ENCODE measurements around the gene HLA-DRA.

The HLA-DRA gene

DNA sequence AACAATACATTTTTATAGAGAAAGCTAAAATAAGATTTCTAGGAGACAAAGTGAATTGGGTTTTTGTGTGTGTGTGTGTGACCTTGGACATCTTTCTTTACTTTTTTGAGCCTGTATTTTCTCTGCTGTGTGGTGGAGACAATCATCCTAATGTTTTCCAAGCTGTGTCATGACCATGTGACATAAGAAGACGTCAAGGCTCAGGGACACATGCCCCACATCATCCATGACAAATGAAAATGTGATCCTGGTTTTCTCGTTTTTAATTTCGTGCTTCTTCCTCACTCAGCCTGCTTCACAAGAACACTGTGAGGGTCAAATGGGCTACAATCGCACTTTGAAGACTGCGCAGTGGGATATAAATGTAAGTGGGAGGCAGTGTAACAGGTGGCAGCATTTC, 28.8 kb upstream of the HLA-DRA start:
- no peak for TF ChIP-seq FOXM1 (IDR thresholded peaks at IDR 0.05; ENCODE audit: borderline replicate concordance, low read depth)
- no peak for TF ChIP-seq TAF1 (IDR thresholded peaks at IDR 0.05; ENCODE audit: low read depth)
- TF ChIP-seq ZBTB7A (IDR thresholded peaks at IDR 0.05; ENCODE audit: low read depth) = no peak
- no peak for TF ChIP-seq NFIC (IDR thresholded peaks at IDR 0.05)
- TF ChIP-seq, protein P1, sequence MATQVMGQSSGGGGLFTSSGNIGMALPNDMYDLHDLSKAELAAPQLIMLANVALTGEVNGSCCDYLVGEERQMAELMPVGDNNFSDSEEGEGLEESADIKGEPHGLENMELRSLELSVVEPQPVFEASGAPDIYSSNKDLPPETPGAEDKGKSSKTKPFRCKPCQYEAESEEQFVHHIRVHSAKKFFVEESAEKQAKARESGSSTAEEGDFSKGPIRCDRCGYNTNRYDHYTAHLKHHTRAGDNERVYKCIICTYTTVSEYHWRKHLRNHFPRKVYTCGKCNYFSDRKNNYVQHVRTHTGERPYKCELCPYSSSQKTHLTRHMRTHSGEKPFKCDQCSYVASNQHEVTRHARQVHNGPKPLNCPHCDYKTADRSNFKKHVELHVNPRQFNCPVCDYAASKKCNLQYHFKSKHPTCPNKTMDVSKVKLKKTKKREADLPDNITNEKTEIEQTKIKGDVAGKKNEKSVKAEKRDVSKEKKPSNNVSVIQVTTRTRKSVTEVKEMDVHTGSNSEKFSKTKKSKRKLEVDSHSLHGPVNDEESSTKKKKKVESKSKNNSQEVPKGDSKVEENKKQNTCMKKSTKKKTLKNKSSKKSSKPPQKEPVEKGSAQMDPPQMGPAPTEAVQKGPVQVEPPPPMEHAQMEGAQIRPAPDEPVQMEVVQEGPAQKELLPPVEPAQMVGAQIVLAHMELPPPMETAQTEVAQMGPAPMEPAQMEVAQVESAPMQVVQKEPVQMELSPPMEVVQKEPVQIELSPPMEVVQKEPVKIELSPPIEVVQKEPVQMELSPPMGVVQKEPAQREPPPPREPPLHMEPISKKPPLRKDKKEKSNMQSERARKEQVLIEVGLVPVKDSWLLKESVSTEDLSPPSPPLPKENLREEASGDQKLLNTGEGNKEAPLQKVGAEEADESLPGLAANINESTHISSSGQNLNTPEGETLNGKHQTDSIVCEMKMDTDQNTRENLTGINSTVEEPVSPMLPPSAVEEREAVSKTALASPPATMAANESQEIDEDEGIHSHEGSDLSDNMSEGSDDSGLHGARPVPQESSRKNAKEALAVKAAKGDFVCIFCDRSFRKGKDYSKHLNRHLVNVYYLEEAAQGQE (IDR thresholded peaks at IDR 0.05; ENCODE audit: low read depth) = no peak
- no peak for TF ChIP-seq EP300 (IDR thresholded peaks at IDR 0.05; ENCODE audit: borderline replicate concordance)

DNA sequence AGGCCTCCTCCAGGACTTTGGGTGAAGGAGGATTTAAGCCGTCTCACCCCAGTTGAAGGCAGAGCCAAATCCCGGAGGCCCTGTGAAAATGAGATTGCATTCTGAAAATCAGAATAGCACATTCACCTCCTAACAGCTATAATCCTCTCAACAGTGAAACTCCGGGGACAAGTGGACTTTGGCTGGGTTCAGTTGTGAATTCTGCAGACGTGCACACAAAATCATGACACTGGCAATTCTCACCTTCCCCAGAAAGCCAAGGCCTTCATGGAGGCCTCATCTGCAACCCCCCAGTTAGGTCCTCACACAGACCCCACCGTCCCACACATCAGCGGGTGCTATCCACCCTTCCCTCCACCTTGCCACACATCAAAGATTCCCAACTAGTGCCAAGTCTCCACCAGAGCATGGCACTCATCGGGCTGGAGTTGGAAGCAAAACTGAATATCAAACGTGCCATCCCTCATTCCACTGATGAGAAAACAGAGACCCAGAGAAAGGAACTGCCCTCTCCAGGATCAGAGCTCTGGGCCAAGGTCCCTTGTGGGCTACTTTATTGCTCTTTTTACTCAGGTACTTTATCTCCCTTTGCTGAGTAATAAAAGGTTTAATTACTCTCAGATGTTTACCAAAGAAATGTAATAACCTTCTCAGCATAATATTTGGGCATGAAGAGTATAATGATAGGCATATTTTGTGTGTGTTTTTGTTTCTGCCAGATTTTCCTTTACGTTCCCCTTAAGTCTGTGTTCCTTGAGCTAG, 27.9 kb upstream of the HLA-DRA start:
- TF ChIP-seq RAD21 (IDR thresholded peaks at IDR 0.05; ENCODE audit: low read depth) (no peak), YY1 (IDR thresholded peaks at IDR 0.05; ENCODE audit: low read depth) (no peak), ZBTB7A (IDR thresholded peaks at IDR 0.05; ENCODE audit: low read depth) (no peak), TAF1 (IDR thresholded peaks at IDR 0.05; ENCODE audit: low read depth) (no peak), CEBPB (IDR thresholded peaks at IDR 0.05) (no peak), TEAD4 (IDR thresholded peaks at IDR 0.05) (no peak), EP300 (IDR thresholded peaks at IDR 0.05; ENCODE audit: borderline replicate concordance) (no peak), TCF12 (IDR thresholded peaks at IDR 0.05; ENCODE audit: low read depth) (no peak), NFIC (IDR thresholded peaks at IDR 0.05) (no peak), CREB1 (IDR thresholded peaks at IDR 0.05; ENCODE audit: low read depth) (no peak), EGR1 (IDR thresholded peaks at IDR 0.05) (no peak), FOXM1 (IDR thresholded peaks at IDR 0.05; ENCODE audit: borderline replicate concordance, low read depth) (no peak)
- TF ChIP-seq, protein P2, sequence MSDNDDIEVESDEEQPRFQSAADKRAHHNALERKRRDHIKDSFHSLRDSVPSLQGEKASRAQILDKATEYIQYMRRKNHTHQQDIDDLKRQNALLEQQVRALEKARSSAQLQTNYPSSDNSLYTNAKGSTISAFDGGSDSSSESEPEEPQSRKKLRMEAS (IDR thresholded peaks at IDR 0.05) = no peak
- TF ChIP-seq, protein P3, sequence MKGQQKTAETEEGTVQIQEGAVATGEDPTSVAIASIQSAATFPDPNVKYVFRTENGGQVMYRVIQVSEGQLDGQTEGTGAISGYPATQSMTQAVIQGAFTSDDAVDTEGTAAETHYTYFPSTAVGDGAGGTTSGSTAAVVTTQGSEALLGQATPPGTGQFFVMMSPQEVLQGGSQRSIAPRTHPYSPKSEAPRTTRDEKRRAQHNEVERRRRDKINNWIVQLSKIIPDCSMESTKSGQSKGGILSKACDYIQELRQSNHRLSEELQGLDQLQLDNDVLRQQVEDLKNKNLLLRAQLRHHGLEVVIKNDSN (IDR thresholded peaks at IDR 0.05) = no peak
- TF ChIP-seq, protein P1 (IDR thresholded peaks at IDR 0.05; ENCODE audit: low read depth) = no peak

DNA sequence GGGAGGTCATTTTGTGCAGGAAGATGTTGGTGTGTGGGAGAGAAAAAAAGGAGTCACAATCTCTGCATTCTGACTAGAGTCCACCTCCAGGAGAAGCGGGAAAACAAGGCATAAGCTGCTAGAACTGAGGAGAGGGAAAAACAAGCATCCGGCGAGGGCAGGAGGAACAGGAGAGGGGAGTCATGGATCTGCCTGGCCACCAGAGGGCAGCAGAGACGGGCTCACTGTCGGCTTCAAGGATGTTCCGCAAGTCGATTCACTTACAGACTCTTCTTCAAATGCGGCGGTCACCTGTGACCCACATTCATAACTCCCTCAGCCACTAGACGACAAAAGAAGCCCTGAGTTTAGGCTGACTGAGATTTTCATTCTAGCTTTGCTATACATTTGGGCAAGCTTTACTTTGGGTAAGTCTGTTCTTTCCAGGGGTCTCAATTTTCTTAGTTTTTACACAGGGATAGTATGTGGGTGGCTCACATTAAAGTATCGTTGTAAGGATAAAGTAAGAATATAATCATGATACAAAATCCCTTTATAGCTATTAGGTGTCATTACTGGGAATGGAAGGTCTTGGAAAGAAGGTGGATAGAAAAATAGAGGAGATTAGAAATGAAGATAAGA, 26.1 kb upstream of the HLA-DRA start:
- TF ChIP-seq EP300 (IDR thresholded peaks at IDR 0.05; ENCODE audit: borderline replicate concordance) (no peak), YY1 (IDR thresholded peaks at IDR 0.05; ENCODE audit: low read depth) (no peak), FOXM1 (IDR thresholded peaks at IDR 0.05; ENCODE audit: borderline replicate concordance, low read depth) (no peak), TCF12 (IDR thresholded peaks at IDR 0.05; ENCODE audit: low read depth) (no peak), RAD21 (IDR thresholded peaks at IDR 0.05; ENCODE audit: low read depth) (peak; percentile 80)

DNA sequence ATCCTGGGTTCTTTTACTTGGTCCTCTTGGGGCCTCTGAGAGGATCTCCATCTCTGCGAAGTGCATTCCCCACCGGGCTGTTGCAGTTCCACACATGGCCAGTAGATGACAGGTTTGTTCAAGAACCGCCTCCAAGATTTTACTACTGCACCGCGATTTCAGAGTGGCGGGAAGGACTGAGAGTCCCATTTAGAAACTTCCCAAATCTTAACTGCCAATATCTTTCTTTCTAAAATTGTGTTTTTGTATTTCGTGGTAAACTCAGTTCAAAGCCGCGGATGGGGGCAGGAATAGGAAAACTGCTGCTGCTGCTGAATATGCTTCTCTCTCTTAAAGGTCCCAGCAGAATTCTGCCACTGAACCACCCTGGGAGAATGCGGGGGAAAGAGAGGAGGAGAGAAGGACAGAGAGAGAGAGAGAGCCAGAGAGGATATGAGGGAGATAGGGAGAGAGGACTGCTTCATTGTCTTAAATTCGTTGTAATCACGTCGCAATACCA, 24.1 kb upstream of the HLA-DRA start:
- peak; percentile 84 for TF ChIP-seq RAD21 (IDR thresholded peaks at IDR 0.05; ENCODE audit: low read depth)
- TF ChIP-seq, protein P3 (IDR thresholded peaks at IDR 0.05) = no peak

DNA sequence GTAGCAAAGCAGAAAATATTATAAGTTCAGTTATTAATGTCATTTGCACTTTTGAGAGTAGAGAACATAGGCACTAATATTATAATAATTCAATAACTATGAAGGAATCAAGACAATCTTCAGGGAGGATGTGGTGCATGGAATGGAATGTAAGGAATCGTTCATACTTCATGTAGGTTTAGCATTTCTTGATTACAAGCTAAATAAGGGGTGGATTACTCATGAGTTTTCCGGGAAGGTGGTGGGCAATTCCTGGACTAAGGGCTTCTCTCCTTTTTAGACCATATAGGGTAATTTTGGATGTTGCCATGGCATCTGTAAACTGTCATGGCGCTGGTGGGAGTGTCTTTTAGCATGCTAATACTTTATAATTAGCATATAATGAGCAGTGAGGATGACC, 23.7 kb upstream of the HLA-DRA start:
- TF ChIP-seq ZBTB7A (IDR thresholded peaks at IDR 0.05; ENCODE audit: low read depth) = no peak
- no peak for TF ChIP-seq CEBPB (IDR thresholded peaks at IDR 0.05)
- TF ChIP-seq RAD21 (IDR thresholded peaks at IDR 0.05; ENCODE audit: low read depth) = no peak
- no peak for TF ChIP-seq TCF12 (IDR thresholded peaks at IDR 0.05; ENCODE audit: low read depth)
- TF ChIP-seq, protein P1 (IDR thresholded peaks at IDR 0.05; ENCODE audit: low read depth) = no peak
- no peak for TF ChIP-seq FOXM1 (IDR thresholded peaks at IDR 0.05; ENCODE audit: borderline replicate concordance, low read depth)
- no peak for TF ChIP-seq TEAD4 (IDR thresholded peaks at IDR 0.05)
- no peak for TF ChIP-seq TAF1 (IDR thresholded peaks at IDR 0.05; ENCODE audit: low read depth)
- TF ChIP-seq, protein P2 (IDR thresholded peaks at IDR 0.05) = no peak
- TF ChIP-seq EGR1 (IDR thresholded peaks at IDR 0.05) = no peak
- TF ChIP-seq YY1 (IDR thresholded peaks at IDR 0.05; ENCODE audit: low read depth) = no peak
- no peak for TF ChIP-seq EP300 (IDR thresholded peaks at IDR 0.05; ENCODE audit: borderline replicate concordance)
- no peak for TF ChIP-seq CREB1 (IDR thresholded peaks at IDR 0.05; ENCODE audit: low read depth)
- TF ChIP-seq, protein P3 (IDR thresholded peaks at IDR 0.05) = no peak
- no peak for TF ChIP-seq NFIC (IDR thresholded peaks at IDR 0.05)
